ENCODE data around the gene TAOK1. TPM values are rescaled to one million over a fixed set of nuclear protein-coding genes. Genes with fewer than 3 reads are reported as not detected.
"Not testable (repeated sequence)": the region's sequence is repeated elsewhere in the genome, so short reads cannot be mapped to it uniquely, and the experiment has no call there.

TAOK1 gene
- total and polyA plus RNA-seq, 10 of the 15 experiments (the other 5 are each of a cell fraction or from before 2014, with no cell fraction given): 2.0 to 27.1 (median 11.8) TPM

GRCh38 chr17:29469276-29469675 lies 79.1 kb downstream of the TAOK1 start:
- FAIRE-seq: no peak
- BruUV-seq (replicated peaks): no TSS peak
- H4K20me1 ChIP-seq (ENCODE audit: control insufficient read depth, insufficient read depth): no peaks in the 10 kb centered on the region

GRCh38 chr17:29473437-29473836 lies 83.3 kb downstream of the TAOK1 start:
- H2AFZ ChIP-seq (ENCODE audit: control insufficient read depth, low read depth, low read length); H3K9ac ChIP-seq (ENCODE audit: control insufficient read depth, insufficient read depth, low read length); RAD21 ChIA-PET (ENCODE audit: unreplicated experiment); FAIRE-seq; H3K9me3 ChIP-seq (replicated peaks; ENCODE audit: control insufficient read depth, insufficient read depth, low read length); H4K20me1 ChIP-seq (ENCODE audit: control insufficient read depth, insufficient read depth); BruUV-seq (replicated peaks); H3K4me3 ChIP-seq; H3K27me3 ChIP-seq (replicated peaks in 1 of 2; ENCODE audit: control insufficient read depth in 2 of 2, insufficient read depth in 2 of 2, low read length in 1 of 2); DNase-seq (ENCODE audit: low read depth, low spot score); intact Hi-C loops (cut with micrococcal nuclease; ENCODE audit: unreplicated experiment); H3K4me1 ChIP-seq (ENCODE audit: control insufficient read depth, insufficient read depth, low read length); H3K79me2 ChIP-seq (ENCODE audit: control insufficient read depth, insufficient read depth, low read length); POLR2A ChIA-PET; ATAC-seq; SMC1A ChIA-PET (ENCODE audit: uncharacterized antibody, unreplicated experiment); in situ Hi-C loops (cut with MboI); H3K4me2 ChIP-seq (ENCODE audit: control insufficient read depth, insufficient read depth); H3K27ac ChIP-seq (ENCODE audit: control insufficient read depth, insufficient read depth): not testable (repeated sequence)
- WGBS (ENCODE audit: insufficient coverage, insufficient replicate concordance, low lambda C conversion rate, missing lambda C conversion rate): 96% methylated on average over 4 of the region's 4 CpGs
- CTCF ChIA-PET: interaction anchor here (1.7 kb wide), 1 partner anchor 103 kb away, joined by 5 read pairs; no protein-coding TSS in a partner anchor
- peaks cover 0 to 16% of the 10 kb centered on the region in 2 experiments; a peak in 1 of 4 replicates for H3K36me3 ChIP-seq (ENCODE audit: control insufficient read depth in 2 of 2, insufficient read depth in 2 of 2, low read length in 1 of 2)

More at GRCh38 chr17:29469276-29469675, 79.1 kb downstream of the TAOK1 start:
- ATAC-seq (no peak), DNase-seq (ENCODE audit: low read depth, low spot score) (no peak)
- SMC1A ChIA-PET (ENCODE audit: uncharacterized antibody, unreplicated experiment): no interaction called here
- H3K9ac ChIP-seq (ENCODE audit: control insufficient read depth, insufficient read depth, low read length): no peak overlapping the region
- H3K79me2 ChIP-seq (ENCODE audit: control insufficient read depth, insufficient read depth, low read length): no peaks in the 10 kb centered on the region
- no peak overlapping the region for H2AFZ ChIP-seq (ENCODE audit: control insufficient read depth, low read depth, low read length)
- intact Hi-C loops (cut with micrococcal nuclease; ENCODE audit: unreplicated experiment): no loop called here
- in situ Hi-C loops (cut with MboI): no loop called here
- peaks cover 0 to 17% of the 10 kb centered on the region in 2 experiments; a peak in 2 of 4 replicates for H3K36me3 ChIP-seq (ENCODE audit: control insufficient read depth in 2 of 2, insufficient read depth in 2 of 2, low read length in 1 of 2)
- H3K4me3 ChIP-seq: no peak overlapping the region
- POLR2A ChIA-PET: no interaction called here
- H3K9me3 ChIP-seq (replicated peaks; ENCODE audit: control insufficient read depth, insufficient read depth, low read length): no peaks in the 10 kb centered on the region
- WGBS (ENCODE audit: insufficient coverage, insufficient replicate concordance, low lambda C conversion rate, missing lambda C conversion rate): 100% methylated on average over 3 of the region's 3 CpGs
- no peak overlapping the region for H3K4me2 ChIP-seq (ENCODE audit: control insufficient read depth, insufficient read depth)
- CTCF ChIA-PET: no interaction called here
- TF ChIP-seq NFYA (IDR thresholded peaks at IDR 0.05; ENCODE audit: borderline replicate concordance, low read depth, low read length) (no peak), IRF4 (IDR thresholded peaks at IDR 0.05; ENCODE audit: low read depth, low read length) (no peak), CHD1 (IDR thresholded peaks at IDR 0.05; ENCODE audit: low read depth, low read length) (no peak), PAX8 (IDR thresholded peaks at IDR 0.05) (no peak), TAF1 (IDR thresholded peaks at IDR 0.05; ENCODE audit: borderline replicate concordance, low read depth, low read length) (no peak), SIX5 (IDR thresholded peaks at IDR 0.05; ENCODE audit: low read depth, low read length, severe bottlenecking) (no peak), ZBED1 (IDR thresholded peaks at IDR 0.05; ENCODE audit: borderline replicate concordance) (no peak)
- RAD21 ChIA-PET (ENCODE audit: unreplicated experiment): no interaction called here
- H3K4me1 ChIP-seq (ENCODE audit: control insufficient read depth, insufficient read depth, low read length): no peaks in the 10 kb centered on the region
- no peak overlapping the region for H3K27ac ChIP-seq (ENCODE audit: control insufficient read depth, insufficient read depth)
- H3K27me3 ChIP-seq (replicated peaks in 1 of 2; ENCODE audit: control insufficient read depth in 2 of 2, insufficient read depth in 2 of 2, low read length in 1 of 2): no peaks in the 10 kb centered on the region

Data from GM12878 (cell line).